GM20431 (cell line): ENCODE data around the gene TES.

Experiments
- in situ Hi-C: fragments of 300-500 bp; cut with MseI, MboI; formaldehyde crosslinking; loops from one replicate; pipeline ENCODE4 v1.15.0; 2020; ENCODE audit warnings: low sequenced_read_pairs; ENCODE audit not compliant: unreplicated experiment

Gene TES

GRCh38 chr7:116185956-116186355 lies 24.4 kb upstream of the TES start:
- in situ Hi-C loops = no loop called here

GRCh38 chr7:116187400-116187799 lies 22.9 kb upstream of the TES start:
- in situ Hi-C loops = no loop called here

GRCh38 chr7:116193329-116194087 lies 16.8 kb upstream of the TES start:
- in situ Hi-C loops = no loop called here

DNA sequence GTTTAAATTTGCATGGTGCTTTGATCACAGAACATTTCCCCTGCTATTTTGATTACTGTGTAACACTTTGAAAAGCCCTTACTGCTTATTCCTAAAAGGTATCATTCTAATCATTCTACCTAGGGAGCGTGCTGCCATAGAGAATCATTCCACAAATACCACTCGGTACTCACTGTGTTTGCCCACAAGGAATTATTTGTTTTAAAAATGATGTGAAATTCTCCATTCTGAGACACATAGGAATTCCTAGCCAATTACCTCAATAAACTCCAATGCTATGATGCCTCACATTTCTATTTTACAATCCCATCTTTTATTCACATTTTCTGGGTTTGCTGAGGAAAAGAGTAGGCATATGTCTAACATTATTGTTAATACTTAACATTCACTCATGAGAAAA lies 16.2 kb upstream of the TES start:
- in situ Hi-C loops = no loop called here

GRCh38 chr7:116195451-116195850 lies 14.9 kb upstream of the TES start:
- in situ Hi-C loops = no loop called here

DNA sequence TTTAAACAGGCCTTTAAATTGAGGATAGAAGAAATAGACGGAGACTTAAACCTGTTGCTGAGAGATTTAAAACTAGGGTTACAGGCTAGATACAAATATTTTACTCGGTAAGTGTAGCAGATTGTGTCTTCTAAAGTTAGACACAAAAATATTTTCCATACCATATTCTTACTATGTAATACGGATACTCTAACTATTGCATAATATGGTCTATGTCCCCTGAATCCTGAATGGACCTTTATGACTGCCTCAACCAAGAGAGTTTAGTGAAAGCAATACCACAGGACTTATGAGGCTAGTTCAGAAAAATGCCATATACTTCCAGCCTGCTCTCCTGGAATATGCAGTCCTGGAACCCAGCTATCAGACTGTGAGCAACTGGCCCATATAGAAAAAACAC lies 13.4 kb upstream of the TES start:
- in situ Hi-C loops = no loop called here

DNA sequence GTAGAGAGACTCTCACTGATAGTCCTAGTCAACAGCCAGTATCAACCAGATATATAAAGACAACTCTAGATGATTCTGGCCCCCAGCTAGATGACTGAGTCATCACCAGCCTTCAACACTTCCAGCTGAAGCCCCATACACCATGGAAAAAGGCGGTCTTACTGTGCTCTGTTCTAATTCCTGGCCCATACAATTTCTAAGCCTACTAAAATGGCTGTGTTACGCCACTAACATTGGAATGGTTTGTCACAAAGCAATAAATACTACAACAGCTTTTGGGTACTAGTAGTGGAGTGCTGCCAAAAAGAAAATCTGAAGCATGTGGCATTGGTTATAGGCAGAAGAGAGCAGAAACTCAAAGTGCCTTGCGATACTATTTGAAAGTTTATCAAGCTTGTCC lies 13.0 kb upstream of the TES start:
- in situ Hi-C loops = no loop called here

DNA sequence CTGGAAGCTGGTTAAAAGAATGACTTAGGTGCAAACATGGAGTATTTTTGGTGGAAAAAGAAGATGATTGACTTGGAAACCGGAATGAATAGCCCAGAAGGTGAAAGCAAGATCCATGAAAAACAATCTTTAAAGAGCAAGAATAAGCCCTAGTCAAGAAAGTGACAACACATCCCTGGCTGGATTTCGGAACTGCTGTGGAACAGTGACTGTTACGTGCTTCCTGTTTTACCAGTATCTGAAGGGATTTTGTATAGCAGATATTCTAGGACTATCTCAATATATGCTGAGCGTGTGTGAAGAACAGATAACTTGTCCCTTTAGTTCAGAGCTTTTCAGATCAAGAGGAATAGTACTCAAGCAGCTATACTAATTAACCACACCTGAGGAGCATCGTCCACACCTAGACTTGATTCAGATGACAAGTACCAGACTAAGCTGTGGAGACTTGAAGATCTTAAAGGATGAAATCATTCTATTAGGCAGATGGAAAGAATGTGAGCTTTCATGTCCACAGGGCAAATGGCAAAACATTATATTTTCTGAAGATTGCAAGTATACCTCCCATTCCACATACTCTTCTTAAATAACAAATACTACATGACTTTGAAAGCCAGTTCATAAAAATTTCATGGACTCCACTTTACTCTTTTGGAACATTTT lies 11.5 kb upstream of the TES start:
- in situ Hi-C loops = no loop called here

DNA sequence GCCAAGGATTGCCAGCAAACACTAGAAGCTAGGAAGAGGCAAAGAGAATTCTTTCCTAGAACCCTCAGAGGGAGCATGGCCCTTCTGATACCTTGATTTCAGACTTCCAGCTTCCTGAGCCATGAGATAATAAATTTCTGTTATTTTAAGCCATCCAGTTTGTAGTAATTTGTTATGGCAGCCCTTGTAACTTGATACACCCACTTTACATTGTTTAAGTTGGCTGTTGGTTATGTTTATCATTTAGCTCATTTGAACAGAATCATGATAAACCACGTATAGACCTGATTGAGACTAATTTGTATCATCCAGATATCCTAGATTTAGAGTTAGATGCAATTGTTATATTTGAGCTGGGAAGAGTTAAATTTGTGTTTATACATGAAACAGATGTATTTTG lies 9.4 kb upstream of the TES start:
- in situ Hi-C loops = no loop called here

- in situ Hi-C loops = no loop called here
Observed at GRCh38 chr7:116206141-116206540, 4.2 kb upstream of the TES start.

DNA sequence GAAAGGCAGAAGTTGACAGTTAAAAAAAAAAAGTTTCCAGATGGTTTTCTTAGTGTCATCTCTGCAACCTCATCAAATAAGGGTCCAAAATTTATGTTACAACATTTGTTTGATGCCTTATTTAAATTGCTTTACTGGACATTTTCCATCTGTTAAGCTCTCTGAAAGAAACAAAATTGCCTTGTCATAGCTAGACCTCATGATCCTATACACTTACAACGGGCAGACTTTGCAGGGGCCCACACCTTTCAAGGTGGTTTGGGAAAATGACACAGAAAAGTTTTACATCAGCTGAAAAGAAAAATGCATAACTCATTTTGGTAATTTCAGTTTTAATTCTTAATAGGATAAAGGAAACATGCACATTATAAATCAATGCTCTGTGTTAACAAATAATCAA lies 1.4 kb upstream of the TES start:
- in situ Hi-C loops = no loop called here

DNA sequence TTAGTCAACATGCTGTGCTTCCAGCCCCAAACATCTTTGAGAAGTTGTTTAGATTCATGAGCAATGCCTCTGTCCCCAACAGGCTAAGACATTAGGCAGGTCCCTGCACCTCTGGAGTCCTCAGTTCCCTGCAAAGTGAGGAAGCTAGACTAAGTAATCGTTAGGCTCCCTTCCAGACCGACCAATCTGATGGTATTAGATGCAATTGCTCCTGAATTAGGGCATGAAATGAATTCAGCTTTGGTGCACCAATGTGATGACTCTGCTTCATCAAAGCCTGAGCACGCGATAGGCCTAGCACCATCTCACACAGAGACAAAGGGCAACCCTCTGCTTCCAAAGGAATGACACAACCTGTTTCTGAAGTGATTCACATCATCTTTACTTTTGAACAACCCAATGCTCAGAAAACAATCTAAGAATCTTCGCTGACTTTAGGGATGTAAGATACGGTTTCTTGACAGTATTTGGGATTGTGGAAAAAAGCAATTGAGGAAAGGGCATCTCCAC lies 723 bp upstream of the TES start:
- in situ Hi-C loops = no loop called here

GRCh38 chr7:116211006-116211912 lies 920 bp downstream of the TES start:
- in situ Hi-C loops = no loop called here

GRCh38 chr7:116211913-116212596 lies 1.7 kb downstream of the TES start:
- in situ Hi-C loops = no loop called here

DNA sequence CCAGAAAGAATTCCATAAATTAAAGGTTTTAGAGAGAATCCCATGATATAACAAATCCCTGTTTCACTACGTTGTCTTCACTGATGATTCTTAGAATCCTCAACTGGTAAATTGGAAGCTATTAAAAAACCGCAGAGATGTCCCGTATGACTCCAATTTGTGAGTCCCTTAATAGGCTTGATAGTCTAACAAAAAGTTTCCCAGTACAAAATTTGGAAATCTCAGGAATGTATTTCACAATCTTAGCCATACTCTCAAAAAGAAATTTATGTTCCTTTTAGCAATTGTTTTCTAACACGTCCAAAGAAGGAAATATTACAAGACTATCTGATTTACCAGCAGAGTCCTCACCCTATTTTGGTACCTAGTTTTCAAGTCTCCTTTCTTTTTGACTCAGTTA lies 2.5 kb downstream of the TES start:
- in situ Hi-C loops = no loop called here

DNA sequence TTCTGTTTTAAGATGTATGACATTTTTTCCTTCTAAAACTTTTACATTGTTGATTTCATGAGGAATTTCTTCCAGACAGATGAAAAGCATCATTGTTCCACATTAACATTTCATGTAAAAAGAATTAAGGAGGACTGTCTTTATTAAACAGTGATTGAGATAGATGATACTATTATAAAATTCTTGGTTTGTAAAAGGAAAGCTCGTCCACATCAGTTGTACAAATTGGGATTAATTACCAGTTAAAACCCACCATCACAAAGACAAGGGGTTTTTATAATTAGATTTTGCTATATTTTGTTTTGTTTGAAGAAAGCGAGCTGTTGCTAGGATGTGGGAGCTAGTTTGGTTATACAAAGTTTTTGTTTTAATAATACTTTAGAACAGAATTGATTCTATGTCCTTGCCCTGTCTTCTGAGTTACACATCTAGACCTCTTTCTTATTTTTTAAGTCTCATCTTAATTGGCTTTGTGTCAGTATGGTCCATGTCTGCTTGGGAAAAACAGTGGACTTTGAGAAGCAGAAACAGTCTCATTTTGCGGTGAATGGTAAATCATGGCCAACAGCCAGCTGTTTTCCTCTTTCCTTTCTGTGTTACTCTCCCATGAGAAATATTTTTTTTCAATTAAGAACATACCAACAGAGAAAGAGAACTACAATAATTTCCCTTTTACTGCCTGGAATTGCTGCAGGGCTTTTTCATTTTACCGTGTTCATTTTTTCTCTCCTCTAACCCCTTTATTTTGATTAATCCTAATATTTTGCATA lies 3.2 kb downstream of the TES start:
- in situ Hi-C loops = no loop called here

DNA sequence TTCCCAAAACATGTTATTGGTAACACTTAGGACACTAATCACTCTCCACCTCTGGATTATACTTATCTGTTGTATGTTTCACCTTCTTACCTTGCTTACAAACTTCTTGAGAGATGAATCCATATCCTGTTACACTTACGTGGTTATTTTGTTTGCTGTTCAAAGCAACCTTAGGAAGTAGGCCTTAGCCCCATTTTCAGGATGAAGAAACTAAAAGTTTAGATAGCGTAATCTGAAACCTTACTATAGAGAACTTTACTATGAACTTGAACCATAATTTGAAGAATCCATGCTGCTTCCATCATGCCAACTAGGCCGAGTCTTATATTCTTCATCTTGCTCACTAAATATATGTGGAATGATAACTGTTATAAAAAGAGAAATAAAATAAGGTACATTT lies 4.6 kb downstream of the TES start:
- in situ Hi-C loops = no loop called here

DNA sequence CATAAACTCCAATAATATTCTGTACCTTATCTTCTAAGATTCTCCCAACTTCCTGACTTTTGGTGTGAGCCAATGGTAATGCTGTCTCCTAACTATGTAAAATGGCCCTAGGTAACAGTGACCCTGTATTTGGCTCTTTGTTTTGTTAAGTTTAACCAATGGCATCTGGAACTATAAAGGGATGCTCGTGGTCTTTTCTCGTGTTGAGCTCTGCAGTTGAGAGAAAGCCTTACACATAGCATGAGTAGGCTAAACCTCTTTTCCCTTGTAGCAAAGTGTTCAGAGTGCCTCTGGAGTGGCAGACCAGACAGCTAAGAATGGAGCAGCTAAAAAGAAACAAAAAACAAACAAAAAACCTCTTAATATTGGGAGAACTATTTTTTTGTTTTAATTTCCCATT lies 5.2 kb downstream of the TES start:
- in situ Hi-C loops = no loop called here

GRCh38 chr7:116216956-116217571 lies 6.7 kb downstream of the TES start:
- in situ Hi-C loops = no loop called here
